NCI-H1048 (cell line): ENCODE data around the gene TMEM143.
"Not testable (repeated sequence)": the region's sequence is repeated elsewhere in the genome, so short reads cannot be mapped to it uniquely, and the experiment has no call there.

Source experiments
- DNase-seq: peaks from one replicate; lab custom pipeline; 2025; lab: John Stamatoyannopoulos, UW

TMEM143 gene

DNA sequence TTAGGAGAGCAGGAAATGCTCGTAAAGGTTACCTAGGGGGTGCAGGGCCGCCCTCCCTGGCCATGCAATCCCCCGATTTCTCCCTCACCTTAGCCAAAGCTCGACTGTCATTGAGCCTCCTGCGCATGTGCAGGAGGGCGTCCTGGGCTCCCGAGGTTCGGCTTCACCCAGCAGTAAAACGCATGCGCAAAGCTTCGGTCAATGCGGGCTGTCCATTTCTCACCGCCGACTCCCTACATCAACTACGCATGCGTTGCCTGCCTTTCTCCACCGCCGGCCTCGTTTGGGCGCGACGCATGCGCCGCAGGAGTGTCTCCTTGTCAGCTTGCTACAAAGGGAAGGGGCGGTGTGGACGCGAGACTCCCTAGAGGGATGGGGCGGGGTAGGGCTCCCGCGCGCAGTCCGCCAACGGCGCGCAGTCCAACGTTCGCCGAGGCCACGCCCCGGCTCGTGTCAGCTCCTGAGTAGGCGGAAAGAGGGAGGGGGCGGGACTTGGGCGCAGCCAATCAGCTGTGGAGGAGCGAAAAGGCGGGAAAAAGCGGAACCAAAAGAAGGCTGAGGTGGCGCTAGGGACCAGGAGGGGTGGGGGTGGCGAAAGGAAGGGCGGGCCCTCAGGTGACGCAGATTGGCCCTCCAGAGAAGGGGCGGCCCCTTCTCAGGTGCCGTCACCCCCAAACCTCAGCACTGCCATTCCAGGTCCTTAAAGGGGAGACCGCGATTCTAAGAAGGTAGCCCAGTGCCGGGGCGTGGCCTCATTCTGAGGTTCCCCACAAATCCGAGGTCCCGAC, at the start of gene TMEM143, which contains the start of gene SYNGR4:
Gene TMEM143 (minus strand): TSS at position 131 of the 788 bp plus-strand sequence. CDS start 20 bp downstream, at position 111.
Gene SYNGR4 (plus strand): TSS at position 558 of the 788 bp plus-strand sequence. CDS start 1,476 bp downstream, outside the sequence.
- peak; percentile 99 for DNase-seq

DNA sequence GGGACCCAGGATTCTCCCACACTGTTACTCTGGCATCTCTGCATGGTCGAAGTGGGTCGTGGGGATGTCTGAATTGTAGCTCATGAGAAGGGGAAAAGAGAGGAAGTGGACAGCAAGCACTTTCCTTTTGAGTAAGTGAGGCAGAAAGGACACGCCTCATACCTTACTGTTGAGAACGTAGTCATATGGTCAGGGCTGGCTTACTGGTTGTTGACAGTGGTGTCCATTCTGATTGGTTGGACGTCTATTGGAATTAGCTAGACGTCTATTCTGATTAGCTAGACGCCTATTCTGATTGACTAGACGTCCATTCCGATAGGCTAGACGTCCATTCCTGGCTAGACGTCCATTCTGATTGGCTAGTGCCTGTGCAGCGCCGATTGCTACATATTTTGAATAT, 42.1 kb upstream of the TMEM143 start:
- no peak for DNase-seq

DNA sequence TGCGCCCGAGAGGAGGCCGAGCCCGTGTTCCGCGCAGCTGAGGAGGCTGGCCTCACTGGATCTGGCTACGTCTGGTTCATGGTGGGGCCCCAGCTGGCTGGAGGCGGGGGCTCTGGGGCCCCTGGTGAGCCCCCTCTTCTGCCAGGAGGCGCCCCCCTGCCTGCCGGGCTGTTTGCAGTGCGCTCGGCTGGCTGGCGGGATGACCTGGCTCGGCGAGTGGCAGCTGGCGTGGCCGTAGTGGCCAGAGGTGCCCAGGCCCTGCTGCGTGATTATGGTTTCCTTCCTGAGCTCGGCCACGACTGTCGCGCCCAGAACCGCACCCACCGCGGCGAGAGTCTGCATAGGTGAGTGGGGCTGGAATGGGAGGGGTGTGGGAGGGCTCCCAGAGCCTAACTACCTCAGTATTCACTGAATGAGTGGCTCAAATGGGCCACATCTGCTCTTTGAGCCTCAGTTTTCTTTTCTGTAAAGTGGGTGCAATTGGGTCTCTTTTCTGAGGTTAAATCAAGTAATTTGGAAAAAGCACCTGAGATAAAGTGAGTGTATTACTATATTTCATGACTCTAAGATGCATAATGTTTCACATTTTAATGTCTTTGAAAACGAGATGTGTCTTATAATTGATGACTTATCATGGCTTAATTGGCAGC, 41.4 kb upstream of the TMEM143 start:
- no peak for DNase-seq

DNA sequence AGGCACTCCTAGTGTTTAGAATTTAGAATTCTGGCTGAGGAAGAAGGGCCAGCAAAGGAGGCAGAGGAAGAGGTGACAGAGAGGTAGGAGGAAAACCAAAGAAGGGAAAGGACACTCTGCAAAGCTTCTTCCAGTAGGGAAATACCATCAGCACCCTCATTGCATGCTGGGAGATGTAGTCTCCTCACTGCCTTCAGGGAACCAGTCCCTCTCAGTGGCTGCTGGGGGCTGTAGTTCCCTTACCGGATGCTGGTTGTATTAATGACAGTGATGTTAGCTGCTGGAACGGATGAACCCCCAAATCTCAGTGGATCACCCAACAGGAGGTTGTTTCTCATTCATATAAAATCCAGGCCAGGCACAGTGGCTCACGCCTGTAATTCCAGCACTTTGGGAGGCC, 39.9 kb upstream of the TMEM143 start:
- no peak for DNase-seq

DNA sequence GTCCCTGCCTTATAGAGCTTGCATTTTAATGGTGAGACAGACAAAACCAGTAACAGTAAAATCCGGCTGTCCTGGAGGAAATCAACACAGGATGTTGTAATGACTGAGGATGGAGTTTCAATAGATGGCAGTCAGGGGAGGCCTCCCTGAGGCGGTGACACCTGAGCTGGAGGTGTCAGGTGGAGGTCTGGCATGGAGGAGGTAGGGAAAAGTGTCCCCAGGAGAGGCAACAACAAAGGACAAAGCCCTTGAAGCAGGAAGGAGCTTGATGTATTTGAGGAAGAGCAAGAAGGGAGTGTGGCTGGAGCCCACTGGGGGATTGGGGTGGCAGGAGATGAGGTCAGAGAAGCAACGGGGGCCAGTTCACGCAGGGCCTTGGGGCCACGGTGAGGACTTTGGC, 37.5 kb upstream of the TMEM143 start:
- no peak for DNase-seq

DNA sequence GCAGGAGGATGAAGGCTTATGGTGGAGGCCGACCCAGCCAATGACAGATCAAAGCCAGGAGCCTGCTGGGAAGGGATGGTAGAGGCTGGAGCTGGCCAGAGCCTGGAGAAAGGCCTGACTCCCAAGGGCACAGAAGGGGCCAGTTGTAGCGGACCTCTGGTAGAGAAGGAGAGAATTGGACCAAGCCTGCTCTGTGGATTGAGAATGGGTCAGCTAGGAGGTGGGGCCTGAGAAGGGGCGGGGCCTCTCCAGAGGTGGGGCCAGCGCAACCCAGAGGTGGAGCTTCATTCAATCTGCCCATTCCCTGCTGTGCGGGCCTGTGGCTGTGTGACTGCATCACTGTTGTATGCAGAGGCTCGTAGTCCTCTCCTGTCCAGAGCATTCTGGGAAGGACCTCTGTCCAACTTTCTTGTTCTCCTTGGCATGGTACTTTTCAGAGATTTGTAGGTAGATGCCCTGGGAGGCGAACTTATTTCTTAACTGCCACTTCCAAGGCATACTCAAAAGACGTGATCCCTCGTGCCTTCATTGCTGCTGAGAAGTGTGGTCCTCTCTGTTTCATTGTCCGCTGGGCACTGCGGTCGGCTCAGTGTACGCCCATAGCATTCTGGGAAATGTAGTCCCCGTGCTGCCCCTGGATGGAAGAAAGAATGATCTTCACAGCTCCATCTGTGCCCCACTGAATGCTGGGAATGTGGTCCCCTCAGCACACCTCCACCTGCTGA, 36.4 kb upstream of the TMEM143 start:
- DNase-seq: no peak

DNA sequence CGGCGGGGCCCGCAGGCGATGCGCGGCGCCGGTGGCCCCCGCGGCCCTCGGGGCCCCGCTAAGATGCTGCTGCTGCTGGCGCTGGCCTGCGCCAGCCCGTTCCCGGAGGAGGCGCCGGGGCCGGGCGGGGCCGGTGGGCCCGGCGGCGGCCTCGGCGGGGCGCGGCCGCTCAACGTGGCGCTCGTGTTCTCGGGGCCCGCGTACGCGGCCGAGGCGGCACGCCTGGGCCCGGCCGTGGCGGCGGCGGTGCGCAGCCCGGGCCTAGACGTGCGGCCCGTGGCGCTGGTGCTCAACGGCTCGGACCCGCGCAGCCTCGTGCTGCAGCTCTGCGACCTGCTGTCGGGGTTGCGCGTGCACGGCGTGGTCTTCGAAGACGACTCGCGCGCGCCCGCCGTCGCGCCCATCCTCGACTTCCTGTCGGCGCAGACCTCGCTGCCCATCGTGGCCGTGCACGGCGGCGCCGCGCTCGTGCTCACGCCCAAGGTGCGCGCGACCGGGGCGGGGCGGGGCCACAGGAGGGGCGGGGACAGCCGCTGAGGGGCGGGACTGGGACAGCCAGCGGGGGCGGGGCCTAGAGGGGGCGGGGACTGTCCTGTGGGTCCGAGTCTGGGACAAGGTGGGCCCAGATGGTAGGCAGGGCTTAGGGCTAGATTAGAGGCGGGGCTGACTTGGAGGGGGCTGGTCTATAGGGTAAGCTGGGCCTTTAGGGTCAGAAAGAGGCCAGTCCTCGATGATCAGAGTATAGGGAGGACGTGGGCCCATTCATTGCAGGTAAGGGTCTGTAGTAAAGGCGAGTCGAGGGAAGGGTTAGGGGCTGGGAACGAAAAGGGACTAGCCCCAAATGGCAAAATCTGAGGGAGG, 34.9 kb upstream of the TMEM143 start:
- DNase-seq: peak; percentile 75

DNA sequence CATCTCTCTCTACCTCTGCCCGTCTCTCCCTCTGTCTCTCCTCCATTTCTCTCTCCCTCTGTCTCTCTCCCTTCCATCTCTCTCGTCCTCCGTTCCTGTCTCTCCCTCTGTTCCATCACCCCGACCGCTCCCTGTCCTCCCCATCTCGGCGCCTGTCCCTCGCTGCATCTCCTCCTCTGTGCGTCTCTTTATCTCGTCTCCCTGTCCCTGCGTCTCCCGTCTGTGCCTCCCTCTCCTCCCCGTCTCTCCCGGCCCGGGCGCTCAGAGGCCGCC, 34.3 kb upstream of the TMEM143 start:
- no peak for DNase-seq

DNA sequence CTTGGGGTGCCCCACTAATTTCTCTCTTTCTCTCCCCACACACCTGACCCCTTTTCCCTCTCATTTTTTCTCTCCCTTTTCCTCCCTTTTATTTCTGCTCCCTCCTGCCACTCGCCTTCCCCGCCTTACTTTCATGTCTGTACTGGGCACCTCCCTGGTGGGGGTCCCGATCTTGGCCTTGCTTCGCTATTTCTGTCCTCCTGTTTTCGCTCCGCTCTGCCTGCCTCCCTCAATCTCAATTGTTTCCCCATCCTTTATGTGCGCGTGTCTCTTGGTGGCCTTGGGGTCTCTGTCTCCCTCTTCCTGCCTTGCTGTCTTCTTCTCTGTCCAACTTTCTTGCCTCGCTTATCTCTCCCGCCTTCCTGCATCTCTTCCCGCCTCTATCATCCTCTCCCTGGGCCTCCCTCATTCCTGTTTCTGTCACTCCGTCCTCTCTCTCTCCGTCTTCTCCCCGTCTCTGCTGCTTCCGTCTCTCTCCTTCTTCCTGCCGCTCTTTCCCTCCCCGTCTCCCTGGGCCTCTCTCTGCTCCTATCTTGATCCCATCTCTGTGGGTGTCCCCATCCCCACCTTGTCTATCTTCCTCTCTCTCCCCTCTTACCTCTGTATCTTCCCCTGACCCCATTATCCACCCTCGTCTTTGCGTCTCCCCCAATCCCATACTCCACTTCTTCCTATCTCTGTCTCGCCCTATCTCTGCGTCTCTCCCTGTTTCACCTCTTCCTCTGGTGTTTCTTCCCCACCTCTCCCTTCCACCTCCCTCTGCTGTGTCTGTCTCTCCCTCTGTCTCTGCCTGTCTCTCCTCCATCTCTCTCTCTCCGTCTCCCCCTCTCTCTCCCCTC, 33.7 kb upstream of the TMEM143 start:
- DNase-seq: no peak

DNA sequence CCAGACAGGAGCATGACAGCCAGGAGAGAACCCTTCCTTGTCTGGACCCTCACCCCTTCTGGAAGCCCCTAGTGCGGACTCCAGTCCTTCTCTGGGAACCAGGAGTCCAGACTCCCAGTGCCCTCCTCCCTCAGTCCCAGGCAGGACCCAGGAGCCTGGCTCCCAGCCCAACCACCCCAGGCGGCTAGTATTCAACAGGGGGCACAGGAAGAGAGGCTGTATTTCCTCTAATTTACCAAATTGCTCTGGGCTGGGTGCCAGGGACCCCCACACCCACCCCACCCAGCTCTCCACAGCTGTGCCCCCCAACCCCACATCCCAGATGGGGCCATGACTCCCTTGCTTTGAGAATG, 33.1 kb upstream of the TMEM143 start:
- DNase-seq: no peak

DNA sequence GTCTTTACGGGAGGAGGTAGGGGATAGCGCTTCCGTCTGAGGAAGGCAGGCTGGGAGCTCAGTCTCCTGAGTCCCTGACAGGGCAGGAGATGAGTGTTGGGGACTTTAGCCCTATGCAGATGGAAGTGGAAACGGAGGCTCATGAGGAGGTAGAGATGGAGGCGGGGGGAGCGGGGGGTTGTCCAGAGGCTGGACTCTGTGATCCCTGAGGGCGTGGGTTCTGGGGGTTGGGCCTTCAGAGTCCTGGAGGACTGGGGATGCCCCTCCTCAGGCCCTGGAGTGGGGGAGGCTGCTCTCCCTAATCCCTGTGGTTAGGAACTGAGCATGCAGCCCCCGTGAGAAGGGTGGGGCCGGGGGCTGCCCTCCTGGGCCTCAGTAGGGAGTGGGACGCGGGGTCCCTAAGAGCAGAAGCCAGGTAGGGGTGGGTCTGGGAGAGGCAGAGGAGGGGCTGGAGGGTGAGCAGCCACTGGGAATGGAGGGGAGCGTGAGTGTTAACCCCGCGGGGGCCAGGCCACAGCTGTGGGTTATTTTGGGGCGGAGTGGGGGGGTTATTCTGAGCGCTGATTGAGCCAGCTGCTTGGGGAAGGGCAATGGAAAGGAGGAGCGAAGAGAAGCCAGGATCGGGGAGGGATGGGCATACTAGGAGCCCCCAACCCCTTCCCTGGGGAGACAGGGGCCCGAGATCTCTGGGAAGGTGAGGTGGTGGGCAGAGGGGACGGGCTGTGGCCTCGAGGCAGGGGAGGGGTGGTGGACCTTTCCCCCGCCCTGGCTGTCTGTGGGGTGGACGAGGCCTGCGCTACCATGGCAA, 32.5 kb upstream of the TMEM143 start:
- DNase-seq: no peak

DNA sequence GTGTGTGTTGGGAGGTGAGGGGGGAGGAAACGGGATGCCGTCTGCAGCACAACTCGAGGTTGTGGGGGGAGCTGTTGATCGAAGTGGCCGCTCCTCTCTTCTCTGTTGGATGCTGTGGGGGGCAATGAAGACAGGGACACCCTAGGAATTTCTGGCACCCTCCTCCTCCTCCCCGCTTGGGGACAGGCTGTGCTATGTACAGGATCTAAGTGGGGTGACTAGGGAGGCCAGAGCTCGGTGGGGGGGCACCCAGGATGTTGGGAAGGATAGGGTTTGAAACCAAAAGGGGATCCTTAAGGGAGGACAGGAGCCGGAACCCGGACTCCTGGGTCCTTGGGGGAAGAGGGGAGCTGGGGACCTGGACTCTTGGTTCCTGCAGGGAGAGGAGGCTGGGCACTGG, 31.8 kb upstream of the TMEM143 start:
- no peak for DNase-seq

DNA sequence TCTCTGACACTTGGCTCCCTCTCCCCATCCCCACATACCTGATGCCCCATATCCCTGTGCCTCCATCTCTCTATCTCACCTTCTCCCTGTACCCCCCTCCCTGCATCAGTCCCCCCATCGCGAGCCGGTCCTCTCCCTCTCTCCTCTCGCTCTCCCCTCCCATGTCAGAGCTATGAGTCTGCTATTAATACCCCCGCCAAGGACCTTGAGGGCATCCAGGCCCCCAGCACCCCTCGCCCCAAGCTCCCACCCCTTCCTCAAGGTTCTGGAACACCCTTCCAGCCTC, 31.4 kb upstream of the TMEM143 start:
- no peak for DNase-seq

DNA sequence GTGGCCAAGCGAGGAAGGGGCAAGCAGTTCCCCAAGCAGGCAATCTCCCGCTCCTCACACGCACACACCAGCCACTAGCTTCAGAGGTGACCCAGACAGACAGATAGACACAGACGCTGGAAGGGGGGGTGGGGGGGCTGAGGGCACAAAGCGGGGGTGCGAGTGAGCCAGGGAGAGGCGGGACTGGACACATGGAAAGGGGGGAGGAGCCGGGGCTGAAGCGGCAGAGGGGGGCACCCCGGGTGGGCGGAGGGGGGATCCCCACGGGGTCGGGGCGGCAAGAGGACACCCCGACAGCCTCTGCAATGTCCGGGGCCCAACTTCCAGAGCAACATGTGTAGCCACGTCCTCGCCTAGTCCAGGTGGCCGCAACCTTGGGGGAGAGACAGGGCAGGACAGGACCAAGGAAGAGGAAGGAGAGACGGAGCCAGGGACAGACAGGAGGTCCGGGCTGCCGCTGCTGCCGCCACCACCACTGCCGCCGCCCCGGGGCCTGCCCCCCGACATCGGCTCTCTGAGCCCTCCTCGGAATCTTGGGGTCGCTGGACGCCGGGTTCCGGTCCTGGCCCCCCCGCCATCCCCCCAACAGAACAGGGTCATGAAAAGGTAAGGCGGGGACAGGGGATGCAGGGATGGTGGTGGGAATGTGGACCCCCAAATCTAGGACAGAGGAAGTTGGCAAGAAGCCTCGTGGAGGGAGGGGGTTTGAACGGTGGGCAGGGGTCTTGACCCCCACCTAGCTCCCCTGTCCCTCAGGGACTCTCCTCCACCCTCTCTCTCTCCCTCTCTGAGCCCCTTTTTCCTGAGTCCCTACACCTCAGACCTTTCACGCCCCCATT, 30.8 kb upstream of the TMEM143 start:
- no peak for DNase-seq

DNA sequence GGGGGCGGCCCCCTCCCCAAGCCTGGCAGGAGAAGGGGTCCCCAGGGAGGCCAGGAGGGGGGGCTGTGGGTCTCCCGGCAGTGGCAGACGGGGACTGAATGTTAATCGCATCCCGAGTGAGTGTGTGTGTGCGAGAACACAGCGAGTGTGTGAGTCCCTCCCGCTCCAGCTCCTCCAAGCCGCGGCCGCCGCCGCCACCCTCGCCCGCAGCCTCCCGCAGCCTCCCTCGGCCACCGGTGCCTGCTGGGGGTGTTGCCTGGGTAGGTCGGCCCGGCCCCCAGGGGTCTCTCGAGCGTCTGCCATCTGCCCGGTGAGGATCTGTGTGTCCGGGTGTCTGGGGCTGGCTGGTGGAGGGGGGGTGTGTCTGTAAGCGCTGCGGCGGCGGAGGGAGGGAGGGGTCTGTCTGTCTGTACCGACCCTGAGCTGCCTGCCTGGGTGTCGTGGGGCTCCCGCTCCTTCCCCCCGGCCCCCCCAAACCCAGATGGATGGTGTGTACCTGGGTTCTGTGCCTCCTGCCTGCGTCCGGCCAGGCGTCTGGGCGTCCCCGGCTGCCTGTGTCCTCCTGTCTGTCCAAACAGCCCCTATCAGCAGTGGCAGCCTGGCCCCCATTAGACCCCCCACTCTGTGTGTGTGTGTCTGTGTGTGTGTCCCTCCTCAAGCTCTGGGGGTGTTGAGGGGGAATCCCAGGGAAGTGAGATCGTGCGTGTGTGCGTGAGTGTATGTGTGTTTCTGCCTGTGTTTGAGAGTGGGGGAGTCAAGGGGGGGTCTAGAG, 30.0 kb upstream of the TMEM143 start, which contains the start of gene GRIN2D:
Gene GRIN2D (plus strand): TSS at position 110 of the 772 bp plus-strand sequence. CDS start 4,725 bp downstream, outside the sequence.
- no peak for DNase-seq

DNA sequence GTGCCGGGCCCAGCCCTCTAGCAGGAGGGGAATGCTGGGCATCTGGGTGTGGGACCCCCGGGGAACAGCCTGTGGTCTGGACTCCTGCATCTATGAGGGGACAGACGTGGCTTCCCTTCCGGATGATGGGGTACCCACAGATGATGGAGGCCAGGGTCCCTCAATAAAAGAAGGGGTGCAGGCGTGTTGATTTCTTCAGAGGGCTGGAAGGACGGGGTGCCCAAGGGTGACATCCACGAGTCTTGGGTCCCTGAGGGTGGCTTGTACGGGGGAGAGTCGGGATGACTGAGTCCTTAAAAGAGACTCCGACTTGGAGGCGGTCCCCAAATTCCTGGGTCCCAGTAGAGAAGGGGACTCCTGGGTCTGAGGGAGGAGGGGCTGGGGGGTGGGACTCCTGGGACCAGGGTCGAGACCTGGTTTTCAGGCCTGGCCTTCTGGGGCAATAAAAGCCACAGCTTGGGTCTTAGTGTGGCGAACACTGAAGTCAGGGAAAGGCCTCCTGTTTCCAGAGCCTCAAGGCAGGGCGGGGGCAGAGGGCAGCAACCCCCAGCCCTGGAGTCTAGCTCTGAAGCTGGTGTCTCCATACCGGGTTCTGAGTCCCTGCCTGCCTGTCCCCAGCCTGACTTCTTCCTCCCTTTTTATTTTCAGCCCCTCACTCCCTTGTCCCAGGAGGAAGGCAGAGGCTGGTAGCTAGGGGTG, 29.3 kb upstream of the TMEM143 start:
- no peak for DNase-seq

DNA sequence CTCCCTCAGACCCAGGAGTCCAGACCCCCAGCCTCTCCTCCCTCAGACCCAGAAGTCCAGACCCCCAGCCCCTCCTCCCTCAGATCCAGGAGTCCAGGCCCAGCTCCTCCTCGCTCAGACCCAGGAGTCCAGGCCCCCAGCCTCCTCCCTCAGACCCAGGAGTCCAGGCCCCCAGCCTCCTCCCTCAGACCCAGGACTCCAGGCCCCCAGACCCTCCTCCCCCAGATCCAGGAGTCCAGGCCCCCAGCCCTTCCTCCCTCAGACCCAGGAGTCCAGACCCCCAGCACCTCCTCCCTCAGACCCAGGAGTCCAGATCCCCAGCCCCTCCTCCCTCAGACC, 28.2 kb upstream of the TMEM143 start:
- DNase-seq: not testable (repeated sequence)
